ENCODE results near the gene ARHGAP18. TPM values are rescaled to one million over a fixed set of nuclear protein-coding genes. Genes with fewer than 3 reads are reported as not detected.

ARHGAP18 gene
- total and polyA plus RNA-seq, 10 of the 15 experiments (the other 5 are each of a cell fraction or from before 2014, with no cell fraction given), result 18.2 to 52.2 (median 31.7) TPM

DNA sequence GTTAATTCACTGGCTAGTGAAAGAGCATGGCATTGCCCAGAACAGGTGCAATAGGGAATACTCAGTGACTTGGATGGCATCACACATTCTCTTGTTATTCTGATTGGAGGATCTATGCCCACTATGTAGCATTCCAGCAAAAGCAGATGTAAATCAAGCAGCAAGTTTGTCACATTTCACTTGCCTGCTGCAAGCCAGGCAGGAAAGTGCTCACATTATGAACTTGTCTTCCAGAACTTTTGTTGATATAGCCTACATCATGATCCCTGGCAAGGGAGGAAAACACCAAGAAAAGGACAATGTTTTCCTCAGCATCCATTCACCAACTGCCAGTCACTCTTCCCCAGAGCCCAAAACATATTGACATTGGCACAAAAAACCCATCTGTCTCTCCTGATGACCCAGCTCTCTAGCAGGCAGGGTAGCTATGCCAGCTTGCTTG lies 77.8 kb downstream of the ARHGAP18 start (continued):
- TF ChIP-seq EGR1 (IDR thresholded peaks at IDR 0.05; ENCODE audit: borderline replicate concordance in 1 of 2, low read depth in 2 of 2, low read length in 2 of 2) (no peak), GATAD2B (conservative IDR thresholded peaks at IDR 0.05; ENCODE audit: low read depth) (no peak)
- TF ChIP-seq, protein P1, sequence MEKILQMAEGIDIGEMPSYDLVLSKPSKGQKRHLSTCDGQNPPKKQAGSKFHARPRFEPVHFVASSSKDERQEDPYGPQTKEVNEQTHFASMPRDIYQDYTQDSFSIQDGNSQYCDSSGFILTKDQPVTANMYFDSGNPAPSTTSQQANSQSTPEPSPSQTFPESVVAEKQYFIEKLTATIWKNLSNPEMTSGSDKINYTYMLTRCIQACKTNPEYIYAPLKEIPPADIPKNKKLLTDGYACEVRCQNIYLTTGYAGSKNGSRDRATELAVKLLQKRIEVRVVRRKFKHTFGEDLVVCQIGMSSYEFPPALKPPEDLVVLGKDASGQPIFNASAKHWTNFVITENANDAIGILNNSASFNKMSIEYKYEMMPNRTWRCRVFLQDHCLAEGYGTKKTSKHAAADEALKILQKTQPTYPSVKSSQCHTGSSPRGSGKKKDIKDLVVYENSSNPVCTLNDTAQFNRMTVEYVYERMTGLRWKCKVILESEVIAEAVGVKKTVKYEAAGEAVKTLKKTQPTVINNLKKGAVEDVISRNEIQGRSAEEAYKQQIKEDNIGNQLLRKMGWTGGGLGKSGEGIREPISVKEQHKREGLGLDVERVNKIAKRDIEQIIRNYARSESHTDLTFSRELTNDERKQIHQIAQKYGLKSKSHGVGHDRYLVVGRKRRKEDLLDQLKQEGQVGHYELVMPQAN (conservative IDR thresholded peaks at IDR 0.05), result no peak

DNA sequence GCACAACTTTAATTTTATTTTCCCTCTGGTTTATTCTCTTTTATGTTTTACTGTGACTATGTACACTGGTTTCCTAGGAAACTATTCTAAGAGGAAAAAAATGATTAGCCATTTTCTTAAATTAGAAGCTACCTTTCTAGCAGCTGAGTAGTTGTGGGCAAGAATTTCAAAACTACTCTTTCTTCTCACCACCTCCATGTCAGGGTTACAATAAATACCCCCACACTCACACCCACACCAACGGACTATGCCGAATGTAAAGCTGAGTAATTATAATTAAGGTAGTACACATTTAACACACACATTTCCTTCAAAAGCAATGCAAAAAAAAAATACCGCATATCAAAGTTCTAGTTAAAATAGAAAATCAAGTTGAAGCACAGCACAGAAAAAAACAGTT lies 78.9 kb downstream of the ARHGAP18 start:
- Histone ChIP-seq H4K20me1 (ENCODE audit: control insufficient read depth, insufficient read depth) (no peaks in the 10 kb centered on the region), H3K36me3 (ENCODE audit: control insufficient read depth in 2 of 2, insufficient read depth in 2 of 2, low read length in 1 of 2) (peaks cover 8 to 34% of the 10 kb centered on the region in 2 experiments), H3K27me3 (replicated peaks in 1 of 2; ENCODE audit: control insufficient read depth in 2 of 2, insufficient read depth in 2 of 2, low read length in 1 of 2) (no peaks in the 10 kb centered on the region), H3K4me3 (no peak overlapping the region), H3K79me2 (ENCODE audit: control insufficient read depth, insufficient read depth, low read length) (no peaks in the 10 kb centered on the region; the same call in 1 of the 2 replicates), H3K27ac (ENCODE audit: control insufficient read depth, insufficient read depth) (no peak overlapping the region), H3K9me3 (replicated peaks; ENCODE audit: control insufficient read depth, insufficient read depth, low read length) (no peaks in the 10 kb centered on the region; the same call in 2 of the 3 replicates), H3K9ac (ENCODE audit: control insufficient read depth, insufficient read depth, low read length) (no peak overlapping the region), H2AFZ (ENCODE audit: control insufficient read depth, low read depth, low read length) (no peak overlapping the region), H3K4me1 (ENCODE audit: control insufficient read depth, insufficient read depth, low read length) (peaks cover 10% of the 10 kb centered on the region; the same call in 1 of the 2 replicates), H3K4me2 (ENCODE audit: control insufficient read depth, insufficient read depth) (no peak overlapping the region)
- POLR2A ChIA-PET, result interaction anchor here (0.7 to 3.2 kb wide), 5 partner anchors 10 to 119 kb away, joined by 3 to 9 read pairs (median 3); no protein-coding TSS in a partner anchor
- SMC1A ChIA-PET (ENCODE audit: uncharacterized antibody, unreplicated experiment), result interaction anchor here (0.7 to 2.1 kb wide), 6 partner anchors 24 to 131 kb away, joined by 3 to 9 read pairs (median 4); partner anchors contain the start of gene ARHGAP18
- no TSS peak for BruUV-seq (replicated peaks)
- RAD21 ChIA-PET (ENCODE audit: unreplicated experiment), result interaction anchor here (0.8 to 3.1 kb wide), 5 partner anchors 18 to 79 kb away, joined by 3 to 11 read pairs (median 4); partner anchors contain the start of gene ARHGAP18
- intact Hi-C loops (cut with micrococcal nuclease; ENCODE audit: unreplicated experiment), result no loop called here
- CTCF ChIA-PET, result interaction anchor here (1.1 to 2.5 kb wide), 4 partner anchors 9 to 99 kb away, joined by 3 to 12 read pairs (median 4); no protein-coding TSS in a partner anchor
- in situ Hi-C loops (cut with MboI), result no loop called here
- DNase-seq (ENCODE audit: low read depth, low spot score) (no peak), ATAC-seq (peak; percentile 68), FAIRE-seq (no peak)
- WGBS (ENCODE audit: insufficient coverage, insufficient replicate concordance, low lambda C conversion rate, missing lambda C conversion rate), result 91% methylated on average over 3 of the region's 3 CpGs
- TF ChIP-seq STAT1 (conservative IDR thresholded peaks at IDR 0.05) (no peak), NFIC (IDR thresholded peaks at IDR 0.05; ENCODE audit: low read depth, low read length) (peak; percentile 31; the same call in 1 of the 2 replicates), POLR2AphosphoS5 (IDR thresholded peaks at IDR 0.05; ENCODE audit: low read length) (no peak), NRF1 (conservative IDR thresholded peaks at IDR 0.05; ENCODE audit: low read depth, low read length) (no peak), IKZF2 (IDR thresholded peaks at IDR 0.05) (no peak; a peak in 1 of 4 replicates), TBL1XR1 (IDR thresholded peaks at IDR 0.05; ENCODE audit: low read depth, low read length) (no peak), JUNB (IDR thresholded peaks at IDR 0.05) (no peak), EZH2 (IDR thresholded peaks at IDR 0.05; ENCODE audit: borderline replicate concordance, control insufficient read depth, low read depth, low read length) (no peak), SMARCA5 (IDR thresholded peaks at IDR 0.05) (no peak), RAD51 (IDR thresholded peaks at IDR 0.05) (no peak), DPF2 (IDR thresholded peaks at IDR 0.05) (no peak), BCL11A (IDR thresholded peaks at IDR 0.05; ENCODE audit: low read depth, low read length) (0 out of 2 replicates have a peak, but pooled peaks have one; percentile 17), ZBED1 (IDR thresholded peaks at IDR 0.05; ENCODE audit: borderline replicate concordance) (no peak), MTA2 (IDR thresholded peaks at IDR 0.05; ENCODE audit: low read depth) (peak; percentile 73)
- TF ChIP-seq, protein P2, sequence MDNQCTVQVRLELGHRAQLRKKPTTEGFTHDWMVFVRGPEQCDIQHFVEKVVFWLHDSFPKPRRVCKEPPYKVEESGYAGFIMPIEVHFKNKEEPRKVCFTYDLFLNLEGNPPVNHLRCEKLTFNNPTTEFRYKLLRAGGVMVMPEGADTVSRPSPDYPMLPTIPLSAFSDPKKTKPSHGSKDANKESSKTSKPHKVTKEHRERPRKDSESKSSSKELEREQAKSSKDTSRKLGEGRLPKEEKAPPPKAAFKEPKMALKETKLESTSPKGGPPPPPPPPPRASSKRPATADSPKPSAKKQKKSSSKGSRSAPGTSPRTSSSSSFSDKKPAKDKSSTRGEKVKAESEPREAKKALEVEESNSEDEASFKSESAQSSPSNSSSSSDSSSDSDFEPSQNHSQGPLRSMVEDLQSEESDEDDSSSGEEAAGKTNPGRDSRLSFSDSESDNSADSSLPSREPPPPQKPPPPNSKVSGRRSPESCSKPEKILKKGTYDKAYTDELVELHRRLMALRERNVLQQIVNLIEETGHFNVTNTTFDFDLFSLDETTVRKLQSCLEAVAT (IDR thresholded peaks at IDR 0.05), result no peak
- TF ChIP-seq, protein P3, sequence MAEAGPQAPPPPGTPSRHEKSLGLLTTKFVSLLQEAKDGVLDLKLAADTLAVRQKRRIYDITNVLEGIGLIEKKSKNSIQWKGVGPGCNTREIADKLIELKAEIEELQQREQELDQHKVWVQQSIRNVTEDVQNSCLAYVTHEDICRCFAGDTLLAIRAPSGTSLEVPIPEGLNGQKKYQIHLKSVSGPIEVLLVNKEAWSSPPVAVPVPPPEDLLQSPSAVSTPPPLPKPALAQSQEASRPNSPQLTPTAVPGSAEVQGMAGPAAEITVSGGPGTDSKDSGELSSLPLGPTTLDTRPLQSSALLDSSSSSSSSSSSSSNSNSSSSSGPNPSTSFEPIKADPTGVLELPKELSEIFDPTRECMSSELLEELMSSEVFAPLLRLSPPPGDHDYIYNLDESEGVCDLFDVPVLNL (IDR thresholded peaks at IDR 0.05; ENCODE audit: low read depth, low read length), result no peak

Data from GM12878 (cell line).